ENCODE measurements around the gene MBLAC1. TPM values are rescaled to one million over a fixed set of nuclear protein-coding genes. Genes with fewer than 3 reads are reported as not detected.
A peak's percentile ranks its signal among the peaks of the same experiment; 100 is the strongest.

The MBLAC1 gene
- total and polyA plus RNA-seq, 9 of the 15 experiments (the other 6 are each of a cell fraction or from before 2014, with no cell fraction given): 0.03 to 3.1 (median 0.52) TPM

DNA sequence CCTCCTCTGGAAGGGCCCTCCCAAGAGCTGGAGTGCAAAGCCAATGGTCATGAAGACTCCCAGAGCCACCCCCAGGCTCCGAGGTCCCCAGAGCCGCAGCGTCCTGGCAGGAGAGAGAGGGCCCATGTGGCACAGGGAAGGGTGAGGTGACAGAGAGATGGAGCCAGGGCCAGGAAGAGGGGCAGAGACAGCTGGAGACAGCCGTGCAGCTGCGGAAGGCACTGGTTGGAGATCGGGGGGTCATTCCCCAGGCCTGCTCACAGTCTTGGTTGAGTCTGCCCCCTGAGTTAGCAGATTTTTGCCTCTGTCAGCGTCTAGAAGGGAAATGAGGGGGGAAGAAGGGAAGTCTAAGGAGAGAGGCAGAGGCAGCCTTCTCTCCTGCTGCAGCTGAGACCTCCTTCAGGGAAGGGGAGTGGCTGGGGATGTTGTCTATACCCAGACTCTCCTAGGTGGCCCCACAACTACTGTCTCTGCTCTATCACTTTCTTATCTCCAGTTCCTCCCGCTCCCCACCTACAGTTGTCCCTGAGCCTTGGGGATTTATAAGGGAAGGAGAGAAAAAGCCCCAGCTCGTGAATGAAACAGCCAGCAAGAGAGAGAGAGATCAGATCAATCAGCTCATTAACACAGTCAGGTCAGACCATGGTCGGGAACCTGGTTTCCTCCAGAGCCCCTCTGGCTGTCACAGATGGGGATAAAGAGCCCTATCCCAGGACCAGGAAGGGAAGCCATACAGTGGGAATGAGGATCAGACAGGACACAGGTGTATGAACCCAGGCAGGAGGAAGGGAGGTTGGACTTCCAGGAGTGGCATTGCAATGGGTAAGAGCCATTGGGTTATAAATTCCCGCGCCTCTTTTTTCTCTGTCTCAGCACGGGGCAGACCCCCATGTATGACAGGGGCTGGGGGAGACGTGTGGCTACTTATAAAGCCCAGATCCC lies 40.5 kb downstream of the MBLAC1 start:
- intact Hi-C loops (cut with micrococcal nuclease): loop anchor here (1.0 kb wide), 1 partner anchor 9 kb away; the partner anchor contains the start of gene TRAPPC14
- in situ Hi-C loops (cut with MboI): no loop called here
- BruUV-seq (replicated peaks): no TSS peak
- Histone ChIP-seq H3K27me3 (ENCODE audit: control insufficient read depth in 2 of 2, insufficient read depth in 2 of 2, low read length in 2 of 2) (no peaks in the 10 kb centered on the region), H3K9me3 (replicated peaks; ENCODE audit: control insufficient read depth, insufficient read depth, low read depth, low read length) (no peaks in the 10 kb centered on the region), H4K20me1 (replicated peaks; ENCODE audit: control insufficient read depth, insufficient read depth, low read length) (no peaks in the 10 kb centered on the region), H3K9me1 (ENCODE audit: control insufficient read depth, insufficient read depth, low read length) (no peaks in the 10 kb centered on the region), H3K4me2 (ENCODE audit: insufficient read depth, low read length) (peak overlapping the region; percentile 91), H3K27ac (ENCODE audit: extremely low read depth, low read depth, low read length) (peak overlapping the region; percentile 37; the same call in 2 of the 3 replicates), H2AFZ (ENCODE audit: low read depth, low read length) (peak overlapping the region; percentile 86), H3K9ac (ENCODE audit: insufficient read depth in 1 of 2, low read depth in 2 of 2, low read length in 2 of 2) (peak overlapping the region; percentile 48 to 90), H3K36me3 (ENCODE audit: control insufficient read depth, insufficient read depth, low read length) (no peaks in the 10 kb centered on the region), H3K4me1 (replicated peaks in 1 of 2; ENCODE audit: control insufficient read depth in 2 of 2, insufficient read depth in 2 of 2, low read length in 2 of 2) (peaks cover 47 to 54% of the 10 kb centered on the region in 2 experiments), H3K79me2 (ENCODE audit: control insufficient read depth, insufficient read depth, low read length) (no peaks in the 10 kb centered on the region), H3K4me3 (peak overlapping the region; percentile 32)
- DNase-seq (ENCODE audit: extremely low read depth in 1 of 4, low spot score in 3 of 4): peak; percentile 67 to 77 (median 72)
- CTCF ChIA-PET (ENCODE audit: low intra/inter-chr PET ratio): no interaction called here
- FAIRE-seq: peak; percentile 70
- POLR2A ChIA-PET: interaction anchor here (0.6 to 1.6 kb wide), 13 partner anchors 8 to 263 kb away, joined by 3 to 15 read pairs (median 3); partner anchors contain the start of genes LAMTOR4 and MEPCE
- peak; percentile 61 for ATAC-seq
- WGBS (ENCODE audit: insufficient coverage, low coverage, missing lambda C conversion rate): 20% methylated on average over 14 of the region's 14 CpGs
- TF ChIP-seq SIN3B (IDR thresholded peaks at IDR 0.05; ENCODE audit: low read depth): no peak
- no peak for TF ChIP-seq RFX7 (CRISPR knock-in tag; IDR thresholded peaks at IDR 0.05)
- TF ChIP-seq, protein P1, sequence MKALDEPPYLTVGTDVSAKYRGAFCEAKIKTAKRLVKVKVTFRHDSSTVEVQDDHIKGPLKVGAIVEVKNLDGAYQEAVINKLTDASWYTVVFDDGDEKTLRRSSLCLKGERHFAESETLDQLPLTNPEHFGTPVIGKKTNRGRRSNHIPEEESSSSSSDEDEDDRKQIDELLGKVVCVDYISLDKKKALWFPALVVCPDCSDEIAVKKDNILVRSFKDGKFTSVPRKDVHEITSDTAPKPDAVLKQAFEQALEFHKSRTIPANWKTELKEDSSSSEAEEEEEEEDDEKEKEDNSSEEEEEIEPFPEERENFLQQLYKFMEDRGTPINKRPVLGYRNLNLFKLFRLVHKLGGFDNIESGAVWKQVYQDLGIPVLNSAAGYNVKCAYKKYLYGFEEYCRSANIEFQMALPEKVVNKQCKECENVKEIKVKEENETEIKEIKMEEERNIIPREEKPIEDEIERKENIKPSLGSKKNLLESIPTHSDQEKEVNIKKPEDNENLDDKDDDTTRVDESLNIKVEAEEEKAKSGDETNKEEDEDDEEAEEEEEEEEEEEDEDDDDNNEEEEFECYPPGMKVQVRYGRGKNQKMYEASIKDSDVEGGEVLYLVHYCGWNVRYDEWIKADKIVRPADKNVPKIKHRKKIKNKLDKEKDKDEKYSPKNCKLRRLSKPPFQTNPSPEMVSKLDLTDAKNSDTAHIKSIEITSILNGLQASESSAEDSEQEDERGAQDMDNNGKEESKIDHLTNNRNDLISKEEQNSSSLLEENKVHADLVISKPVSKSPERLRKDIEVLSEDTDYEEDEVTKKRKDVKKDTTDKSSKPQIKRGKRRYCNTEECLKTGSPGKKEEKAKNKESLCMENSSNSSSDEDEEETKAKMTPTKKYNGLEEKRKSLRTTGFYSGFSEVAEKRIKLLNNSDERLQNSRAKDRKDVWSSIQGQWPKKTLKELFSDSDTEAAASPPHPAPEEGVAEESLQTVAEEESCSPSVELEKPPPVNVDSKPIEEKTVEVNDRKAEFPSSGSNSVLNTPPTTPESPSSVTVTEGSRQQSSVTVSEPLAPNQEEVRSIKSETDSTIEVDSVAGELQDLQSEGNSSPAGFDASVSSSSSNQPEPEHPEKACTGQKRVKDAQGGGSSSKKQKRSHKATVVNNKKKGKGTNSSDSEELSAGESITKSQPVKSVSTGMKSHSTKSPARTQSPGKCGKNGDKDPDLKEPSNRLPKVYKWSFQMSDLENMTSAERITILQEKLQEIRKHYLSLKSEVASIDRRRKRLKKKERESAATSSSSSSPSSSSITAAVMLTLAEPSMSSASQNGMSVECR (CRISPR knock-in tag; IDR thresholded peaks at IDR 0.05): 0 out of 2 replicates have a peak, but pooled peaks have one; percentile 33
- peak; percentile 25; the same call in 1 of the 2 replicates for TF ChIP-seq USF1 (CRISPR knock-in tag; IDR thresholded peaks at IDR 0.05)
- no peak for TF ChIP-seq TCF3 (CRISPR knock-in tag; IDR thresholded peaks at IDR 0.05)
- TF ChIP-seq E2F8 (IDR thresholded peaks at IDR 0.05; ENCODE audit: low read depth, partially characterized antibody): no peak
- peak; percentile 39 for TF ChIP-seq ELF1 (tag; IDR thresholded peaks at IDR 0.05)
- TF ChIP-seq, protein P2, sequence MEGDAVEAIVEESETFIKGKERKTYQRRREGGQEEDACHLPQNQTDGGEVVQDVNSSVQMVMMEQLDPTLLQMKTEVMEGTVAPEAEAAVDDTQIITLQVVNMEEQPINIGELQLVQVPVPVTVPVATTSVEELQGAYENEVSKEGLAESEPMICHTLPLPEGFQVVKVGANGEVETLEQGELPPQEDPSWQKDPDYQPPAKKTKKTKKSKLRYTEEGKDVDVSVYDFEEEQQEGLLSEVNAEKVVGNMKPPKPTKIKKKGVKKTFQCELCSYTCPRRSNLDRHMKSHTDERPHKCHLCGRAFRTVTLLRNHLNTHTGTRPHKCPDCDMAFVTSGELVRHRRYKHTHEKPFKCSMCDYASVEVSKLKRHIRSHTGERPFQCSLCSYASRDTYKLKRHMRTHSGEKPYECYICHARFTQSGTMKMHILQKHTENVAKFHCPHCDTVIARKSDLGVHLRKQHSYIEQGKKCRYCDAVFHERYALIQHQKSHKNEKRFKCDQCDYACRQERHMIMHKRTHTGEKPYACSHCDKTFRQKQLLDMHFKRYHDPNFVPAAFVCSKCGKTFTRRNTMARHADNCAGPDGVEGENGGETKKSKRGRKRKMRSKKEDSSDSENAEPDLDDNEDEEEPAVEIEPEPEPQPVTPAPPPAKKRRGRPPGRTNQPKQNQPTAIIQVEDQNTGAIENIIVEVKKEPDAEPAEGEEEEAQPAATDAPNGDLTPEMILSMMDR (IDR thresholded peaks at IDR 0.05 in 2 of 3, conservative IDR thresholded peaks at IDR 0.05 in 1 of 3; ENCODE audit: insufficient read depth in 2 of 3, low read depth in 1 of 3, low read length in 3 of 3): peak in 1 of 3 experiments; percentile 2; a peak in 1 of 6 replicates
- TF ChIP-seq BCL6 (CRISPR knock-in tag; IDR thresholded peaks at IDR 0.05): no peak
